IPS DF 19.7 (cell line): ENCODE results near the gene METTL3.
"Not testable (repeated sequence)": the region's sequence is repeated elsewhere in the genome, so short reads cannot be mapped to it uniquely, and the experiment has no call there.

Experiments
- DNase-seq: peaks from one replicate; pipeline ENCODE4 v3.0.0-alpha.2; 2013; ENCODE audit warnings: low read depth, low spot score

Gene METTL3

GRCh38 chr14:21510735-21511657 lies at the start of gene METTL3:
Gene METTL3 (minus strand): TSS chr14:21511340. CDS start chr14:21511223, 117 bp downstream.
- DNase-seq = peak; percentile 99

GRCh38 chr14:21558703-21559170 lies 47.6 kb upstream of the METTL3 start:
- DNase-seq = no peak

GRCh38 chr14:21557084-21557901 lies 46.2 kb upstream of the METTL3 start:
- DNase-seq = peak; percentile 98

- no peak for DNase-seq
These were observed 45.4 kb upstream of the METTL3 start for GRCh38 chr14:21556378-21557083.

- DNase-seq = no peak
These were observed 42.1 kb upstream of the METTL3 start for GRCh38 chr14:21553266-21553665.

- not testable (repeated sequence) for DNase-seq
These were observed 33.4 kb upstream of the METTL3 start for GRCh38 chr14:21544588-21544987.

GRCh38 chr14:21543963-21544362 lies 32.8 kb upstream of the METTL3 start:
- no peak for DNase-seq

- no peak for DNase-seq
These were observed 32.4 kb upstream of the METTL3 start for GRCh38 chr14:21543521-21543960.

GRCh38 chr14:21541413-21542074 lies 30.4 kb upstream of the METTL3 start:
- DNase-seq = no peak

GRCh38 chr14:21539189-21539940 lies 28.2 kb upstream of the METTL3 start:
- DNase-seq = no peak

- DNase-seq = no peak
These were observed 25.9 kb upstream of the METTL3 start for GRCh38 chr14:21537090-21537424.

- DNase-seq = no peak
These were observed 25.4 kb upstream of the METTL3 start for GRCh38 chr14:21536418-21537089.

GRCh38 chr14:21535545-21536417 lies 24.6 kb upstream of the METTL3 start:
- no peak for DNase-seq

GRCh38 chr14:21534576-21534975 lies 23.4 kb upstream of the METTL3 start:
- no peak for DNase-seq

GRCh38 chr14:21533294-21533693 lies 22.2 kb upstream of the METTL3 start:
- no peak for DNase-seq

- no peak for DNase-seq
These were observed 18.4 kb upstream of the METTL3 start for GRCh38 chr14:21529515-21529914.

GRCh38 chr14:21528381-21529348 lies 17.5 kb upstream of the METTL3 start:
- no peak for DNase-seq

GRCh38 chr14:21527318-21527679 lies 16.2 kb upstream of the METTL3 start:
- no peak for DNase-seq
